Ectodermal cell (in vitro differentiated cells): ENCODE measurements around the gene UBL3.

Experiments used
- H3K27ac ChIP-seq: 2 replicates; pipeline ENCODE4 v1.7.0; 2013; ENCODE audit warnings: mild to moderate bottlenecking, low read depth, low read length; ENCODE audit not compliant: insufficient read depth, poor library complexity, severe bottlenecking
- H3K27me3 ChIP-seq: 2 replicates; pipeline ENCODE4 v1.7.0; 2013; ENCODE audit warnings: mild to moderate bottlenecking, low read length; ENCODE audit not compliant: insufficient read depth, control insufficient read depth, poor library complexity, severe bottlenecking
- H3K36me3 ChIP-seq: one replicate; pipeline ENCODE4 v1.7.0; 2013; ENCODE audit warnings: low read length; ENCODE audit not compliant: control insufficient read depth, insufficient read depth
- H3K4me1 ChIP-seq: one replicate; pipeline ENCODE4 v1.7.0; 2013; ENCODE audit warnings: low read length; ENCODE audit not compliant: control insufficient read depth, insufficient read depth
- H3K4me3 ChIP-seq: 2 replicates; pipeline ENCODE4 v1.7.0; 2013; ENCODE audit warnings: low read depth, low read length, control low read depth; ENCODE audit not compliant: insufficient read depth
- H3K9me3 ChIP-seq: 2 replicates; pipeline ENCODE4 v1.7.0; 2013; ENCODE audit warnings: mild to moderate bottlenecking, low read length, moderate library complexity; ENCODE audit not compliant: control insufficient read depth
- WGBS, 2 experiments: methylation state at CpG; one replicate each; pipeline ENCODE4 v1.1.7; 2013; ENCODE audit warnings: missing lambda C conversion rate in 2 of 2; 5-methylcytosine and 5-hydroxymethylcytosine counted together

The UBL3 gene

DNA sequence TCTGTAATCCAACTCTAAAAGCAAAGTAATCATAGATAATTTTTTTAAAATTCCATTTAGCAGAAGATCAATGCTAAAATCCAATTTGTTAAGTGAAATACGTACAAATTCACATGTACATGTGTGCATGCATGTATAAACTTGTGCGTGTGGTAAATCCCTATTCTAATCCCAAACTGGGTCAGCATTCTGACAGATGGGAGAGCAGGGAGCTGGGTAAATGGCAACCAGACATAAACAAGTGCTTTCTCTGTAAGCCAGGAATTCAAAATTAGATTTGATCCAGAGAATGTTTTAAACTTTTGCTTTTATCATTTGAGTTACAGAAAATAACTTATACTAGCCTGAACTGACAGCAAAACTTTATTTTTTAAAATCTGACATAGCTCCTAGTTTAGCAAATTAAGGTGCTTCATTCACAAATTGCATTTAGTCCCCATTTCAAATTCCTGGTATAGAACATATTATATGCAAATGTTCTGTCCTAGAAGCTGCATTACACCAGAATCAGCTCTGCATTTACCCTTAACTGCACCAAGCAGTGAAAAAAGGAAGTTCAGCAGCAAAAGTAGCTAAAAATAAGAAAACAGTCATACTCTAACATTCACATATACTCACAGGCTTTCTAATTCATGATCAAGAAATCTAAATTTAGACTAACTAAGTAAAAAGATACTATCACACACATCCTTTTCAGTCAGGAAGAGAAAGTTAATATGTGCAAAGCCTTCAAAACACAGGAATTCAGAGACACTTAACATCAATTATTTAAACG is 32.6 kb downstream of the UBL3 start:
- Histone ChIP-seq H3K4me1 (no peaks in the 10 kb centered on the region), H3K36me3 (no peaks in the 10 kb centered on the region), H3K4me3 (no peak overlapping the region), H3K9me3 (no peaks in the 10 kb centered on the region), H3K27ac (no peak overlapping the region), H3K27me3 (no peaks in the 10 kb centered on the region)
- 91 to 94% methylated on average over 3 of the region's 3 CpGs for WGBS, 2 experiments

DNA sequence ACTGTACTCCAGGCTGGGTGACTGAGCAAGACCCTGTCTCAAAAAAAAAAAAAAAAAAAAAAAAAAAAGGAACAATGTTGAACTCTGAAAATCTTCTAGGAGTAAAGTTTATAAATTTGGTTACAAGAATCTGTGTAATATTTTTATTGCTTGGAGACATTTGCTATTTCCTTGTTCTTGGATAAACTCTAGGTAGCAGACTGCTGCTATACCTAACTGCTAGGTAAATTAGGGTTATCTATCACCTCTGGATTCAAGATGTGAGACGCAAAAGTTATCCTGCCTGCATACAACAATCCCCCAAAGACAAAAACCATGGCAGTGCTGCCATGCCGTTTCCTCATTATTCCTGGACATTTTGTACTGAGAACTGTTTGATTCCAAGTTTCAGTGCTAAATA is 33.7 kb downstream of the UBL3 start:
- 89 to 96% methylated on average over 2 of the region's 2 CpGs for WGBS, 2 experiments
- Histone ChIP-seq H3K27ac (no peak overlapping the region), H3K27me3 (no peaks in the 10 kb centered on the region), H3K4me1 (no peaks in the 10 kb centered on the region), H3K4me3 (no peak overlapping the region), H3K9me3 (no peaks in the 10 kb centered on the region), H3K36me3 (no peaks in the 10 kb centered on the region)

DNA sequence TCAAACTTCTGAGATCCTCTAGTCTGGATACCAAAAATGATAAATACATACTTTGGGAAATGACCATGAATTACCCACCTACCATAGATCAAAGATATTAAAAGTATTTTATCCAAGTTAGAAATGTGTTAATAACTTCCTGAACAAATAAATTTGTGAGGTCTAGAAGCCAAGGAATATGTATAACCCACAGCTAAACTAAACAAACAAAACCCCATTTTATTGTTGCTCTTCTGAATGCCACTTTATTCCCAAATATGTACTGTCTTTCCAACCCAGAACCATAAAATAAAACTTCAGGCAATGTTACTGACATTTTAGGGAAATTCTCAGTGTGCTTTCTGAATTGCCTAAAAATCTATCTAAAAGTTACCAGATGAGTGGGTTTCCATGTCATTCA is 35.1 kb downstream of the UBL3 start:
- no peaks in the 10 kb centered on the region for H3K36me3 ChIP-seq
- no peak overlapping the region for H3K27ac ChIP-seq
- no peaks in the 10 kb centered on the region for H3K4me1 ChIP-seq
- H3K4me3 ChIP-seq: no peak overlapping the region
- no peaks in the 10 kb centered on the region for H3K9me3 ChIP-seq
- no peaks in the 10 kb centered on the region for H3K27me3 ChIP-seq

DNA sequence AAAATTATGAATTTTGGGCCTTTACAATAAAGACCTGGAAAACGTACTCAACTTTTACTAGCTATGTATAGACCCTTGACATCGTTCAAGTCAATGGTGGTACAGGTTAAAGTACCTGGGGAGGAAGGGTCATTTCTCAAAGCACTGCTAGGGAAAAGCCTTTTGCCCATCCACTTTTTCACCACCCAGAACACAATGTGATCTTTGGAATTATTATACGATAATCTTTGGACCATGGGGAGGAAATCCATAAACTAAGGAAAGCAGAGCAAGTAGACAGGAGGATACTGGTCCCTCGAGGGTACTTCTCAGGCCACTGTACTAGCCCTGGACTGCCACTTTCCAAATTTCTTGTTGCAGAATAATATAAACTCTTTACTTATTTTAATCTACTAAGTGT is 39.5 kb downstream of the UBL3 start:
- Histone ChIP-seq H3K27ac (no peak overlapping the region), H3K4me3 (no peak overlapping the region), H3K36me3 (no peaks in the 10 kb centered on the region), H3K4me1 (no peaks in the 10 kb centered on the region), H3K9me3 (no peaks in the 10 kb centered on the region), H3K27me3 (no peaks in the 10 kb centered on the region)
- WGBS, 2 experiments: 95 to 98% methylated on average over 4 of the region's 4 CpGs

DNA sequence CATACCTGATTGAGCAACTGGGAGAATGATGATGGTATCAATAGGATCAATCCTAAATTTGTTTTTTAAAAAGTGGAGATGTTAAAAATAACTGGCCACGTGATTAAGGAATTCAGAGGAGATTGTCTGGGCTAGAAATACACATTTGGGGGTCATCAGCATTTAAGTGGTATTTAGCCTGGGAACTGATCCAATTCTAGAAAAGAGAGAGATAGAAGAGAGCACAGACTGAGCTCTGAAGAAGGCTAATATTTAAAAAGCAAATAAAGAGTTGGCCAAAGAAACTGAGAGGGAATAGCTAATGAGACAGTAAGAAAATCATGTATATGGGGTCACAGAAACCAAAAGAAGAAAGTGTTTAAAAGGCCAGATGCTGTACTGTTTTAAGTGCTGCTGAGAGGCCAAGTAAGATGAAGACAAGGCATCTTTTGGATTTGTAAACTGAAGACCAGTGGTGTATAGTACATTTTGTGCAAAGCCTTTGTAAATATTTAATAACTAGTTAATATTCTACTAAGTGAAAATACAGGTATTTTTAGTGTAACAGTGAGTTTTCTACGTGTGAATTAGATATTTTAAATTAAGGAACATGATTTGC is 40.2 kb downstream of the UBL3 start:
- Histone ChIP-seq H3K27ac (no peak overlapping the region), H3K4me3 (no peak overlapping the region)
- WGBS, 2 experiments: 85 to 87% methylated on average over 2 of the region's 2 CpGs

DNA sequence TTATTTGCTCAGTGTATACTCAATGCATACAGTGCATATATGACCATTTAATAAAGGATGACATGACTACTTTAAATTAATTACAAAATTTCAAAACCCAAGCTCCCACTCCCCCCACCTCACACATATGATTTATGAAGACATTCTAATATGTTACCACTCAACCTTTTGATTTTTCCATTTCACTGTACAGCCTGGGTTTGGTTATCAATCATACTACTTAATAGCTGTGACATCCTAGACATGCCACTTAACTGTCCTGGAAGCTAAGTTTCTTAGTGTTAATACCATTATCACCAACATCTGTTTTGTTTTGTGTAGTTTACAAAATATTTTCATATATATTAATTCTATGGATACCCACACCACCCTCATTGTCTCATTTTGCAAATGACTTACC is 42.2 kb downstream of the UBL3 start:
- H3K9me3 ChIP-seq: no peaks in the 10 kb centered on the region
- no peak overlapping the region for H3K27ac ChIP-seq
- no peaks in the 10 kb centered on the region for H3K4me1 ChIP-seq
- no peaks in the 10 kb centered on the region for H3K27me3 ChIP-seq
- no peaks in the 10 kb centered on the region for H3K36me3 ChIP-seq
- no peak overlapping the region for H3K4me3 ChIP-seq

More for the DNA sequence above, 40.2 kb downstream of the UBL3 start:
- no peaks in the 10 kb centered on the region for H3K4me1 ChIP-seq
- no peaks in the 10 kb centered on the region for H3K36me3 ChIP-seq
- H3K27me3 ChIP-seq: no peaks in the 10 kb centered on the region
- H3K9me3 ChIP-seq: no peaks in the 10 kb centered on the region

DNA sequence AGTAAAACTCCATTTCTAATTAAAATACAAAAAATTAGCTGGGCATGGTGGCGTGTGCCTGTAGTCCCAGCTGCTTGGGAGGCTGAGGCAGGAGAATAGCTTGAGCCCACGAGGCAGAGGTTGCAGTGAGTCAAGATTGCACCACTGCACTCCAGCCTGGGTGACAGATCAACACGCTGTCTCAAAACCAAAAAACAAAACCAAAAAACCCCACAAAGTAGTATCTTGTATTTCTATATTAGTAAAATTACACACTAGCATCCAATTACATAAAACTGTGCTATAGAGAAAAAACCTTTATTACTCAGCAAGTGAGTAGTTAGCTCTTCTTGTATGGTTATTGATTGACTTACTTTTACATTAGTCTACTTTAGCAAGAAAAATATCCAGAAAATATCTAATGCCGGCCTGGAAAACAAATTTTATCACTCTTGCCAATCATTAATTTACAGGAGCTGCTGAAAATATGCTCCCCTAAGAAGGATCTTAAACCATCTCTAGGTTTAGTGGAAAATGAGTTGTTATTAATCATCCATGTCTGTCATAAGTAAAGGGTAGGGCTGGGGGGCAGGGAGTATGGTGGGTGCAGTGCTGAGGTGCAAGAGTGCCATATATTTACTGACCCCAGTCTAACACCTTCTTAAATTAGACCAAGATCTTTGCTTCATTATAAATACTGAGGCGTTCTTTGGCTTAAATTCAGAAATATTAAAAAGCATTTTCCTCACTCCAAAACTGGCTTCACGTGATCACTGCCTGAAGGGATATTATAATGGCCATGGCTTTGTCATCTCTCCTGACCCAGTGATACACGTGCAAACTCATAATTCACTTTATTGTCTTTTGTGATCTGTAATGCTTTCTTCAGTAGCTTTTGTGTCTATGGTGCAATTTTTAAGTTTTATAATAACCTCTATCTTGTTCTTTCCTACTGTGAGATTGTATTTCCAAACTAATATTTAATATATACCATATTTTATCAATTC is 44.1 kb downstream of the UBL3 start:
- Histone ChIP-seq H3K27me3 (no peaks in the 10 kb centered on the region), H3K36me3 (no peaks in the 10 kb centered on the region), H3K27ac (no peak overlapping the region), H3K4me3 (no peak overlapping the region), H3K4me1 (peaks cover 8% of the 10 kb centered on the region), H3K9me3 (no peaks in the 10 kb centered on the region)
- 97 to 98% methylated on average over 6 to 7 of the region's 7 CpGs for whole genome bisulfite sequencing, 2 experiments

DNA sequence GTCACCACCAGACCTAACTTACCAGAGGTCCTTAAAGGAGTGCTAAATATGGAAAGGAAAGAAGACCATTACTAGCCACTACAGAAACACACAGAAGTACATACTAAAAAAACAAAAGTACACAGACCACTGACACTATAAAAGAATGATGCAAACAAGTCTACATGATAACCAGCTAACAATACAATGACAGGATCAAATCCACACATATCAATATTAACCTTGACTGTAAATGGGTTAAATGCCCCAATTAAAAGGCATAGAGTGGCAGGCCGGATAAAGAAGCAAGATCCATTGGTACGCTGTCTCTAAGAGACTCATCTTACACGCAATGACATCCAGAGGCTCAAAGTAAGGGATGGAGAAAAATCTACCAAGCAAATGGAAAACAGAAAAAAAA is 47.2 kb downstream of the UBL3 start:
- Histone ChIP-seq H3K36me3 (no peaks in the 10 kb centered on the region), H3K9me3 (no peaks in the 10 kb centered on the region), H3K4me1 (peaks cover 21% of the 10 kb centered on the region), H3K27ac (no peak overlapping the region), H3K4me3 (no peak overlapping the region), H3K27me3 (no peaks in the 10 kb centered on the region)
- whole genome bisulfite sequencing, 2 experiments: 90 to 92% methylated on average over 3 of the region's 3 CpGs

DNA sequence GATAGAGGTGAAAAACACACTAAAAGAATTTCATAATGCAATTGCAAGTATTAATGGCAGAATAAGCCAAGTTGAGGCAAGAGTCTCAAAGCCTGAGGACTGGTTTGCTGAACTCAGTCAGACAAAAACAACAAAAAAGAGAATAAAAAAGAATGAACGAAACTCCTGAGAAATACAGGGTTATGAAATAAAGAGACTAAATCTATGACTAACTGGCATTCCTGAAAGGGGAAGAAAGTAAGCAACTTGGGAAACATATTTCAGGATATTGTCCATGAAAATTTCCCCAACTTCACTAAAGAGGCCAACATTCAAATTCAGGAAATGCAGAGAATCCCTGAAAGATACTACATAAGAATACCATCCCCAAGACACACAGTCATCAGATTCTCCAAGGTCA is 47.8 kb downstream of the UBL3 start:
- Histone ChIP-seq H3K4me3 (no peak overlapping the region), H3K36me3 (no peaks in the 10 kb centered on the region), H3K9me3 (no peaks in the 10 kb centered on the region), H3K27me3 (no peaks in the 10 kb centered on the region), H3K27ac (no peak overlapping the region), H3K4me1 (peaks cover 21% of the 10 kb centered on the region)
- WGBS, 2 experiments: 90 to 100% methylated on average over 1 of the region's 1 CpG

DNA sequence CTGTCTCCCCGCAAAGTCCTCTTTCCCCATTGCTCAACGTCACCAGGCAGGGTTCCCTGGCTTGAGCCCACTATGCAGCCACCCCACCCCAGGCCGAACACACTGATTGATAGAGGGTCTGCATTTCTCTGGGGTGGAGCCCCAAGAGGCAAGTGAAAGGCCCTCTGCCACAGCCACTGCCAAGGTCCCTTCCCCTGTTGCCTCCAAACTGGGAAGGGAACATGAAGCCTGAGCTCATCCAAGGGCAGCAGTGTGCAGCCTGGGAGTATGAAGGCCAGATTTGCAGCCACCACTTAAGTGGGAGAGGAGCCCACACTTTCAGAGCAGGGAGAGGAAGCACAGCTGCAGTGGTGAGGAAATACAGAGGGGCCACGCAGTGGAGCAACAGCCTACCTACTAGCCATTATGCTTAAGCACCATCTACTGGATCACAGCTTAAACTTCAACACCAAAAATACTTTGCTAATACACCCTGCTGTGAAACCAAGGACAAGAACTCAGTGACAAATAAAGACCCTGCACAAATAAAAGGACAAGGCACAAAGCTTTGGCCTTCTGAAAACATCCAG is 48.6 kb downstream of the UBL3 start:
- peaks cover 21% of the 10 kb centered on the region for H3K4me1 ChIP-seq
- H3K9me3 ChIP-seq: no peaks in the 10 kb centered on the region
- no peaks in the 10 kb centered on the region for H3K36me3 ChIP-seq
- WGBS, 2 experiments: 87 to 97% methylated on average over 4 of the region's 4 CpGs
- H3K27me3 ChIP-seq: no peaks in the 10 kb centered on the region
- H3K4me3 ChIP-seq: no peak overlapping the region
- H3K27ac ChIP-seq: no peak overlapping the region
